Effector memory CD4-positive, alpha-beta T cell (primary cell): Measurements from ENCODE around the gene TGFBI.

ENCODE experiments used
- DNase-seq, 3 donors: peaks; one replicate each; pipeline ENCODE4 v3.0.0-alpha.2; 2020
- H3K27ac ChIP-seq: 2 replicates; pipeline ENCODE4 v1.7.0; 2013; ENCODE audit warnings: mild to moderate bottlenecking, low read length, moderate library complexity; ENCODE audit not compliant: insufficient read depth, poor library complexity, severe bottlenecking
- H3K27me3 ChIP-seq: replicated peaks from 2 replicates; pipeline ENCODE4 v1.7.0; 2013; ENCODE audit warnings: mild to moderate bottlenecking, low read length; ENCODE audit not compliant: insufficient read depth, control insufficient read depth, poor library complexity, severe bottlenecking
- H3K36me3 ChIP-seq: 2 replicates; pipeline ENCODE4 v1.7.0; 2013; ENCODE audit warnings: mild to moderate bottlenecking, low read length, moderate library complexity; ENCODE audit not compliant: control insufficient read depth, insufficient read depth
- H3K4me1 ChIP-seq: 2 replicates; pipeline ENCODE4 v1.7.0; 2013; ENCODE audit warnings: low read length, mild to moderate bottlenecking; ENCODE audit not compliant: control insufficient read depth, insufficient read depth, poor library complexity, severe bottlenecking
- H3K4me3 ChIP-seq: 2 replicates; pipeline ENCODE4 v1.7.0; 2013; ENCODE audit warnings: low read length, low read depth, mild to moderate bottlenecking; ENCODE audit not compliant: insufficient read depth, poor library complexity, severe bottlenecking
- H3K9me3 ChIP-seq: 2 replicates; pipeline ENCODE4 v1.7.0; 2013; ENCODE audit warnings: mild to moderate bottlenecking, low read length, moderate library complexity; ENCODE audit not compliant: control insufficient read depth

Gene TGFBI

DNA sequence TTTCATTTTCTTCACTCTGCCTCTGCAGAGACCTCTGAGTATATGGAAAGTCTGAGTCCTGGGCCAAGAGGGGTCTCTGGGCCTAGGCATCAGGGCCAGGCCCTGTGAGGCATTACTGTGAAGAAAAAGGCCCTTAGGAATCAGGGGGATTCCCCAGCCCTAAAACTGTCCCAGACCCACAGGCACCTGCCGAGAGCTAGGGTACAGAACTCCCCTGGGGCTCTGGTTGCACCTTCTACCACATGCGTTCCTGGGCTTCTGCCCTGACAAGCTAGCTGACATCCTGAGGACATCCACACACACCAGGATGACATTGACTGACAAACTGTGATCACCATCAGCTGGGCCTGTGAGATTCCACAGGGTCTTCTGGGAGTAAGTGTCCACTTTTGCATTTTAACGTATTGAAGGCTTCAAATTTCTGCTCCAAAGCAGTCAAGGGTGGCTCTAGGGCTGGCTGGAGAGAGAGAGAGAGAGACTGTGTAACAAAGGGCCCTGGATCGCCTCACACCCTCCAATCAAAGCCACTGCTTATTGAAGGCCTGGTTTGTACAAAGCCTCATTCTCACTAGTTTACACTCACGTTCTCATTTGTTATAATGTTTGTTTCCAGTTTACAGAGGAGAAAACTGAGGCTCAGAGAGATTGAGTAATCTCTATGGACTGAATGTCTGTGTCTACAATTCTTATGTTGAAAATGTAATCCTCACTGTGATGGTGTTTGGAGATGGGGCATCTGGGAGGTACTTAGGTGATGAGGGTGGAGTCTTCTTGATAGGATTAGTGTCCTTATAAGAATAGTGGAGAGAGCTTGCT is 45.1 kb downstream of the TGFBI start:
- no peak for DNase-seq

DNA sequence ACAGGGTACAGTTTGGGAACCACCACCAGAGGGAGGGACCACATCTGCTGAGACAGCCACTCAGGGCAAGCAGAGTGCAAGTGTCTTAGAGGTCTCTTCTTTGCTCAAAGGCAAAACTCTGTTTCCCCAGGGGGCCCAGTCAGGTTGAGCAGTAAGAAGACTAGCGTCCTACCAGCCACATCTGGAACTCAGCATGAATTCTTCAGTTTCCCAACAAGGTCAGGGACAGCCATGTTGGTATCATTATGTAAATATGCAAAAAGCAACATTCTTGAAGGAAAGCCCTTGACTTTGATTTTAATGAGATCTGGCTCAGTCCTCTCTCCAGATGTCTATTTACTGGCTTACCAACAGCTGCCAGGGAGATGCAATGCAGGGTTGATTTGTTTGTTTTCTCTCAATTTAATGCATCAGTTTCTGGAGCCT is 46.7 kb downstream of the TGFBI start:
- H3K27ac ChIP-seq: no peak overlapping the region
- no peak for DNase-seq
- no peaks in the 10 kb centered on the region for H3K9me3 ChIP-seq
- H3K27me3 ChIP-seq: peaks cover 4% of the 10 kb centered on the region
- H3K4me3 ChIP-seq: no peak overlapping the region
- H3K36me3 ChIP-seq: no peaks in the 10 kb centered on the region
- no peaks in the 10 kb centered on the region for H3K4me1 ChIP-seq

More for the DNA sequence above, 45.1 kb downstream of the TGFBI start:
- no peak overlapping the region for H3K4me3 ChIP-seq
- no peaks in the 10 kb centered on the region for H3K4me1 ChIP-seq
- no peaks in the 10 kb centered on the region for H3K36me3 ChIP-seq
- H3K9me3 ChIP-seq: no peaks in the 10 kb centered on the region
- no peak overlapping the region for H3K27ac ChIP-seq
- peaks cover 3% of the 10 kb centered on the region for H3K27me3 ChIP-seq

DNA sequence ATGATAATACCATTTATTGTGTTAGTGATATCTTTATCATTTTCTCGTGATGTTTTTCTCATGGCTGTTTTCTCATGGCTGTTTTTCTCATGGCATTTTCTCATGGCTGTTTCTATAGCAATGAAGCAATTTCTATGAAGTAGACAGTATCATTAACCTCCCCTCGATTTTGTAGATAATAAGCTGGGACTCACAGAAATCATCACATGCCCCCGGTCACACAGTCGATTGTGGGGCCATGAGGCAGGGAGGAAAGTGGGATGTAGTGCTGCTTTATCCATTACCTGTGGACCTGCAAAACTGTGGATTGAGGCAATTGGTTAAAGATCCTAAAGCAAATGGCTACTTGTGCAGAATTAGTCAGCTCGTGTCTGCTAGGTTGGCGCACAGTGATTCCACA is 47.3 kb downstream of the TGFBI start:
- DNase-seq: no peak
- no peak overlapping the region for H3K4me3 ChIP-seq
- H3K27me3 ChIP-seq: peaks cover 4% of the 10 kb centered on the region
- H3K27ac ChIP-seq: no peak overlapping the region
- H3K9me3 ChIP-seq: no peaks in the 10 kb centered on the region
- no peaks in the 10 kb centered on the region for H3K4me1 ChIP-seq
- no peaks in the 10 kb centered on the region for H3K36me3 ChIP-seq

DNA sequence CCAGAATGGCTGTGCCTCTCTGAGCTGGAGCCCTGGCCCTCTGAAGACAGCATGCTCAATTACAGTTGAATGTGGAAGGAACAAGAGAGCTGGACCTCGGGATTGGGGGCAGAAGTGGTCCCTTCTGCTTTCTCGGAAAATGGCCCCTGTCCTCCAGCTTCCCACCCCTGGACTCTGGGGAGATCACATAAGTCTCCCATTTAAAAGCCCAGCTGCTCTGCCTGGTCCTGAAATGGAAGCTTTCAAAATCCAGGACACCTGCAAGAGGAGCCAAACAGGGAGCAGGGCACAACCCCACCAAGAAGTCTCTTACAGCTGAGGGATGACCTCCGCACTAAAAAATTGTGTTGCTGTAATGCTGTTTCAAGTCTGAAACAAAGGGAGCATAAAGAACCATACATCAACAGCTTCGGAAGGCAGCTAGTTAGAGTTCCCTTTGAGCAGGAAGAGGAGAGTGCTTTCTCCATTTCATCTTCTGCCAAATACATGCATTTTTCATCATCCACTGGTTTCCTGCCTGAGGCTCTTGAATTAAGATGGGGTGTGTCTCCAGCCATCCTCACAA is 48.2 kb downstream of the TGFBI start:
- DNase-seq: no peak
- H3K9me3 ChIP-seq: no peaks in the 10 kb centered on the region
- H3K36me3 ChIP-seq: no peaks in the 10 kb centered on the region
- no peak overlapping the region for H3K4me3 ChIP-seq
- H3K27ac ChIP-seq: no peak overlapping the region
- H3K27me3 ChIP-seq: peaks cover 4% of the 10 kb centered on the region
- H3K4me1 ChIP-seq: no peaks in the 10 kb centered on the region

DNA sequence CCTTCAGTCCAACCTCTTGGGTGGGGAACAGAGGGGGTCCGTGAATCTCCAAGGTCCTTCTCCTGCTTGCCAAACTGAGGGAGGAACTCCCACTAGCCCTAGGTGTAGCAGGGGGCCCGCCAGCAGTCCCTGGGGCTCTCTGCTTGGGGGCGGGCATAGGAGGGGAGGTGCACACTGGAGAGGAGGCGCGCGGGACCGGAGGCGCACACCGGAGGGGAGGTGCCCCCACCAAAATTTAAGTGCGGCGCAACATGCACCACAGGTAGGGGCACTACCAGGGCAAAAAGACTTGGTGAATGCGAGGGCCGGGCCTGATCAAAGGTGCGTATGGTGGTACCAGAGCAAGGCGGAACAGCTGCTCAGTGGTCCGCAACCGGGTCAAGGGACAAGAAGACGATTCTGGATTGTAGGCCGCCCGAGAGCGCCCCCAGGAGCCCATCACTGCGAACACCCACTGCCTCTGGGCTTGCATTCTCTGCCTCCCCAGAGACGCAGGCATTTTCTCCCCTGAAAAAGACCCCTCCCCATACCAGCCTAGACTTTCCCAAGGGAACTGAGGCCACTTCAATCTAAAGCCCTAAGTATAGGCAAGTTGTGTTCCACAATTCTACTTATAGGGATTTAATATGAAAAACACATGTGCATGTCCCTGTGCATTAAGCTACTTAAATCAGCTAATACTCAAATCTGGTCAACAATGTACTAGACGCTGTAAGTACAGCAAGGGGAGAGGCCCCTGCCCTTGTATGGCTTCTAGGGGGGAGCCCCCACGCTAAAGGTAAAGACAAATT is 50.6 kb downstream of the TGFBI start:
- Histone ChIP-seq H3K27me3 (peaks cover 4% of the 10 kb centered on the region), H3K36me3 (no peaks in the 10 kb centered on the region), H3K9me3 (no peaks in the 10 kb centered on the region), H3K27ac (no peak overlapping the region), H3K4me1 (no peaks in the 10 kb centered on the region), H3K4me3 (peak overlapping the region; percentile 36)
- no peak for DNase-seq

DNA sequence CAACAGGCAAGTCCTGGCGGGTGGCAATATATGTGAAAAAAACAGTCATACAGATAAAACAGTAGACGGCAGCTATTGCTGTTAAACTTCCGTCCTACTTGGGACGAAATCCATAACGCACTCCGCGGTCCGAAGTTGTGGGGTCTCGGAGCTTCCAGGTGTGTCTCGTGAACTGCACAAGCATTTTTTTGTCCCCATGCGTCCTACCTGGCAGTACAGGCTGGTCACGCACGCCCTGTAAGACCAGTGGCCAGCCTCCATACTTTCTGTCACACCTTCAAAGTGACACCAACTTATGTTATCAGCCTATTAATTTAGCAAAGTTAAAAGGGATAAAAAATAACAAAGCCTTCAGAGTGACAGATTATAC is 51.3 kb downstream of the TGFBI start:
- no peak overlapping the region for H3K27ac ChIP-seq
- no peaks in the 10 kb centered on the region for H3K9me3 ChIP-seq
- no peaks in the 10 kb centered on the region for H3K36me3 ChIP-seq
- H3K27me3 ChIP-seq: peaks cover 4% of the 10 kb centered on the region
- peak overlapping the region; percentile 36 for H3K4me3 ChIP-seq
- DNase-seq: no peak
- no peaks in the 10 kb centered on the region for H3K4me1 ChIP-seq

DNA sequence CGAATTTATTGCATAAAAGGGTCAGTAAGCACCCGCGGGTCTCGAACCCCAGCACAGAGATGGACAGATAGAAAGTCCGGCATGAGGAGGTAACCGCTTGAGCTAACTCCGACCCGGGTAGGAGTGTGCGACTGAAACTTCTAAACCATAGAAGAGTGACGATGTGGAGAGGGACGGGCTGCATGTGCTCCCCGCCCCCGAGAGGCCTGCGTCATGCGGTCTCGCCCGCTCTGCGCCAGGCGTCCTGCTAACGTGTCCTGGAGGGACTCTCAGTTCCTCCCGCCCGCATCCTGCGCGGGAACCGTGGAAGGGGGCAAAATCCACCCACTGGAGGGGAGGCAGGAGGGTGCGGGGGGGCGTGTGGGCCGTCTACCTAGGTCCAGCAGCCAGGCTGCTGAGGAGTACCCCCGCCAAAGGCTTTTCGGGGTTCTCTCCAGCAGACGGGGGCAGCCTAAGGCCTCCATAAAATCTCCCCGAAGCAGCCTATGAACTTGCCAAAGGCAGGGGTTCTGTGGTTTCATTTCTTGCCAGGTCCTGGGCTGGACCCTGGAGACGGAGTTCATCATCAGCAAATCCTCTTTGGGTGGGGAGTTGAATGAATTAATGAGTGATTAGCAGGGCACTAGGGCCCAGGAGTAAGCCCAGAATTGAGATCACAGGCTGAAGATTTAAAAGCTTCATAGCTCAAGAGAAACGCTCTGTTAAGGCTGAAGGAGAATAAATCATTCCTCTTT is 51.9 kb downstream of the TGFBI start:
- Histone ChIP-seq H3K4me1 (no peaks in the 10 kb centered on the region), H3K27me3 (peaks cover 4% of the 10 kb centered on the region), H3K36me3 (no peaks in the 10 kb centered on the region), H3K9me3 (no peaks in the 10 kb centered on the region), H3K4me3 (peak overlapping the region; percentile 36), H3K27ac (no peak overlapping the region)
- peak; percentile 33 to 58 (median 38) for DNase-seq

DNA sequence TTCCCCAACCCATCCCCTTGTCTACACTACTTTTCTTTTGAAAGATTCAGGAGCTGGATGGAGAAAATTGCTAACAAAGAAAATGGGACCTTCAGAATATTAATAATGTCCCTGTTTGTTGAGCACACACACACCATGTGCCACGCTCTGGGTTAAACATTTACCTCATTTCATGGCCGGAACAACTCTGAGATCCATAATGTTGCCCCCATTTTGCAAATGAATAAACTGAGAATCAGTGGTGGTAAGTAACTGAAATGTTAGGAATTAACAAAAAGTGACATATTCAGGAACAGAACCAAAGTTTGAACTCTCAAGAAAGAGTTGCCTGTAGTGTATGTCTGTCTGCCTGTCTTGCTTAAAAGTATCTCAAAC is 52.4 kb downstream of the TGFBI start:
- Histone ChIP-seq H3K9me3 (no peaks in the 10 kb centered on the region), H3K4me3 (no peak overlapping the region), H3K27ac (no peak overlapping the region), H3K36me3 (no peaks in the 10 kb centered on the region), H3K4me1 (no peaks in the 10 kb centered on the region), H3K27me3 (peaks cover 4% of the 10 kb centered on the region)
- no peak for DNase-seq

DNA sequence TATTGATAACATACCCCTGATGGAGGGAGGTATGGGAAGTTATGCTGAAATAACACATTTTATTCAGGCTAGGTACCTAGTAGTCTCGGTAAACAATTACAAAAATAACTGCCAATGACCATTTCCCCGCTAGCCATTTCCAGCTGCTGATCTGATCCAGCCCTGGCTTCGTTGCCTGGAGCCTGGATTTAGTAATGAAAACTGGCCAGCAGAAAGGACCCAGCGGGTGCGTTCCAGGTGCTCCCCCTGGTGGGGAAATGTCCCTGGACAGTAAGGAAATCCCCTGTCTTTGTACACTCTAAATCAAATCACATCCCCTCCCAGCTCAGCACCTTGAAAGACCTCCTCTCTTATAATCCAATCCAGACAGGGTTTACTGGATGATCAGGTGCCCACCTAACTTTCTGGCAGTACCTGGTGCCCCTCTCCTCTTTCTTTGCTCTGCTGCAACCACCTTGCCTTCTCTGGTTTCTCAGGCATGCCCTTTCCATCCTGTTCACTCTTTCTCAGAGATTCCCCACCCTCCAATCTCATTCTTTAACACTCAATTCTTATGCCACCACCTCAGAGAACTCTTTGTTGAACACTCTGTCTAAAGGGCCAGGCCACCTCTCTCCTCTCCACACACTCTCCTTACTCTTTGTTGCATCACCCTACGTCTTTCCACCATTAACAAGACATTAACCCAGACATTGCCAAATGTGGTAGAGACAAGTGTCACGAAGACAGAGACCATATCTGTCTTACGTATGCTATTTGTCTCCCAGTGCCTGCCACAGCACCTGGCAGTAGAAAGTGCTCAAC is 53.8 kb downstream of the TGFBI start:
- no peaks in the 10 kb centered on the region for H3K36me3 ChIP-seq
- H3K4me3 ChIP-seq: no peak overlapping the region
- no peaks in the 10 kb centered on the region for H3K4me1 ChIP-seq
- DNase-seq: peak; percentile 26 to 53 (median 35)
- H3K27me3 ChIP-seq: peaks cover 4% of the 10 kb centered on the region
- no peak overlapping the region for H3K27ac ChIP-seq
- no peaks in the 10 kb centered on the region for H3K9me3 ChIP-seq
